HFF-Myc (cell line): ENCODE data around the gene SPSB1.

Experiments used
- DNase-seq: peaks from one replicate; pipeline ENCODE4 v3.0.0-alpha.2; 2011; ENCODE audit warnings: low read depth; ENCODE audit errors: extremely low read depth
- H3K4me3 ChIP-seq: replicated peaks from 2 replicates; pipeline ENCODE4 v1.5.1; 2011; ENCODE audit warnings: low read depth, mild to moderate bottlenecking, control low read depth, low read length
- CTCF ChIP-seq: IDR thresholded peaks from 2 replicates; pipeline ENCODE4 v1.5.1; 2012; ENCODE audit warnings: mild to moderate bottlenecking, low read depth, low read length, control low read depth; ENCODE audit errors: missing control alignments

The SPSB1 gene

GRCh38 chr1:9349331-9349851 lies 56.7 kb downstream of the SPSB1 start:
- no peak overlapping the region for H3K4me3 ChIP-seq
- peak; percentile 11 for DNase-seq
- TF ChIP-seq CTCF: no peak

GRCh38 chr1:9350013-9350908 lies 57.6 kb downstream of the SPSB1 start:
- peak; percentile 31 for DNase-seq
- no peak for TF ChIP-seq CTCF
- no peak overlapping the region for H3K4me3 ChIP-seq

GRCh38 chr1:9350960-9351359 lies 58.3 kb downstream of the SPSB1 start:
- DNase-seq: no peak
- no peak for TF ChIP-seq CTCF
- no peak overlapping the region for H3K4me3 ChIP-seq

GRCh38 chr1:9351654-9352271 lies 59.1 kb downstream of the SPSB1 start:
- no peak for TF ChIP-seq CTCF
- no peak overlapping the region for H3K4me3 ChIP-seq
- DNase-seq: no peak

GRCh38 chr1:9352377-9353134 lies 59.9 kb downstream of the SPSB1 start:
- no peak for TF ChIP-seq CTCF
- H3K4me3 ChIP-seq: no peak overlapping the region
- DNase-seq: no peak

- TF ChIP-seq CTCF: no peak
- H3K4me3 ChIP-seq: no peak overlapping the region
- DNase-seq: no peak
Observed at GRCh38 chr1:9355503-9355902, 62.8 kb downstream of the SPSB1 start.
